GM19372 (cell line): ENCODE measurements around the gene MACROD2.
"Not testable (repeated sequence)": the region's sequence is repeated elsewhere in the genome, so short reads cannot be mapped to it uniquely, and the experiment has no call there.

ENCODE experiments used
- ATAC-seq: cut with Tn5 transposase; IDR thresholded peaks from one replicate; pipeline ENCODE4 v1.9.1; 2021; ENCODE audit warnings: mild to moderate bottlenecking, low read depth, moderate library complexity; ENCODE audit not compliant: unreplicated experiment

The MACROD2 gene

DNA sequence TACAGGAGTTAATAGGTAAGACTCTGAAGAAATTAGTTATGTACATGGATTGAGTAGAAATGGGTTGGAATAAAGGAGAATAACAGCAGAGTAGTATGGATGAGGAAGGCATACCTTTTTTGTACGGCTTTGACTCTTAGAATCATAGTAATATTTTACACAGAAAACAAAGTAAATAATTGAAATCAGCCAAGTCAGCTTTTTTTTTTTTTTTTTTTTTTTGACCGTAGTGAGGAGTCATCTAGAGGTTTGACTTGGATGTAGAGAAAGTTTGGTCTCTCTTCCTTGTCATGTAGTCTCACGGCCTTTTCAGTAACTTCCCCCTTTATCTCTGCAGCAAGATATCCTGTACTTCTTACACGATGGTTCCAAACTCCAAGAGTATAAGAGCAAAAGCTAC, 183.2 kb downstream of the MACROD2 start:
- ATAC-seq, result no peak

GRCh38 chr20:14178952-14179351, 183.6 kb downstream of the MACROD2 start:
- no peak for ATAC-seq

- no peak for ATAC-seq
These were observed 194.6 kb downstream of the MACROD2 start for GRCh38 chr20:14189794-14190402.

DNA sequence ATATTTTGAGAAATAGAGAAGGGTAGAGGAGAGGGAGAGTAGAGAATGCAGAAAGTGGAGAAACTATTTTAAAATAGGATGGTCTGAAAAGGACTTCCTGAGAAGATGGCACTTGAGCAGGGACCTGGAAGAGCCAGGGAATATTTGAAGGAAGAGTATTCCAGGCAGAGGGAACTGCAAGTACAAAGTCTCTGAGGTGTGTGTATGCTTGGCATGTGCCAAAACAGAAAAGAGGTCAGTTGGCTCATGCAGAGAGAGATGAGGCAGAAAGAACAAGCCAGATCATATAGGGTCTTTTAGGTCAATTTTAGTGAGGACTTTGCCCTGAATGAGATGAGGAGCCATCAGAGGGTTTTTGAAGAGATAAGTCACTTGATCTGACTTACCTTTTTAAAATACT, 196.2 kb downstream of the MACROD2 start:
- ATAC-seq, result no peak

GRCh38 chr20:14193443-14193842, 198.1 kb downstream of the MACROD2 start:
- ATAC-seq, result no peak

GRCh38 chr20:14193885-14194284, 198.6 kb downstream of the MACROD2 start:
- ATAC-seq, result no peak

GRCh38 chr20:14197097-14197496, 201.8 kb downstream of the MACROD2 start:
- no peak for ATAC-seq

DNA sequence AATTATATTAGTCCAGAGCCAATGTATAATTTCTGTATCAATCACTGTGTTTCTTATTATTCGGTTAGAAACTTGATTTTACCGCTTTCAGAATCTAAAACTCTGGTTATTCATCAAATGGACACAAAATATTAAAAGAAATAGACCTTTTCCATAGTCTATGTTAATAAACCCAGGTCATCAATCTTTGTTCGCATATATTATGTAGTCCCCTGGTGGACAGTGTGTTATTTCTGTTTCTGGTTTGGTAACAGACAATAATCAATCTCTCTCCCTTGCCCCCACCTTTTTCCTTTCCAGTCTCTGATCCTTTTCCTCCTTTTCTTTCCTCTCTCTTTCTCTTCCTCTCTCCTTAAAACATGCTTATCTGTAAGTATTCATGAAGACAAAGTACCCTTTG, 203.1 kb downstream of the MACROD2 start:
- ATAC-seq, result no peak

GRCh38 chr20:14199111-14199510, 203.8 kb downstream of the MACROD2 start:
- ATAC-seq, result no peak

GRCh38 chr20:14203657-14204056, 208.3 kb downstream of the MACROD2 start:
- no peak for ATAC-seq

- no peak for ATAC-seq
These were observed 212.3 kb downstream of the MACROD2 start for GRCh38 chr20:14207591-14207990.

DNA sequence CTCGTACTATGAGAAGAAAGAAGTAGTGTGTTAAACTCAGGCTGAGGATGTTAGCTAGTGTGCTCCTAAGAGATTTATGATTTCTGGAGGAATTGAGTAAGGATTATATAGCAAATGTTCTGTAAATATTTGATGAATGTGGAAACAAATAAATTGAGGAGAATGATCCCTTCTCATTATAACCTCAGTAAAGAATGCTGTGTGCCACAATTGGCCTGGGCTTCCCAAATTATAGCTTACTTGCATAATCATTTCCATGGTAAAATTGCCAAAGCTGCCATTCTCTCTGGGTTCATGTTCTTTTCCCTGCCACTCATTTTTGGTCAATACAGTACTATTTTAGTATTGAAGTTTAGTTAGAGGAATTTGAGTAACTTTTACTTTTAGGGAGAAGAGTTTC, 213.6 kb downstream of the MACROD2 start:
- ATAC-seq, result no peak

DNA sequence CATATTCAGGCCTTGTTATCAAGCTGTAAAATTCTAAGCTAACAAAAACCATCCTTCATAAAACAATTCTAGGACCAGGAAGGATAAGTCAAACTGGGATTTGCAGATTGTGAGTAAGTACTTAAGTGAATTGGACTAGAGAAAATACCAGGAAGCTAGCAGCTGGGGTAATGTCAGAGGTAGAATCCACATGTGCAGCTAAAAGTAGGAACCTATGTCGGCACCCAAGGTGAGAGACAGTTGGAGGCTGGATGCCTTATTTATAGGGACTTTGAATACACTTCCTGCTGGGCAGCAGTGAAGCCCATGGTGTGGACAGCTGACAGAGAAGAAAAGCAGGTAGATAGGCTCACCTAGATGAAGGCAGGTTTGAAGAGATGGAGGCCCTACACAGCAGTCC, 214.8 kb downstream of the MACROD2 start:
- no peak for ATAC-seq

DNA sequence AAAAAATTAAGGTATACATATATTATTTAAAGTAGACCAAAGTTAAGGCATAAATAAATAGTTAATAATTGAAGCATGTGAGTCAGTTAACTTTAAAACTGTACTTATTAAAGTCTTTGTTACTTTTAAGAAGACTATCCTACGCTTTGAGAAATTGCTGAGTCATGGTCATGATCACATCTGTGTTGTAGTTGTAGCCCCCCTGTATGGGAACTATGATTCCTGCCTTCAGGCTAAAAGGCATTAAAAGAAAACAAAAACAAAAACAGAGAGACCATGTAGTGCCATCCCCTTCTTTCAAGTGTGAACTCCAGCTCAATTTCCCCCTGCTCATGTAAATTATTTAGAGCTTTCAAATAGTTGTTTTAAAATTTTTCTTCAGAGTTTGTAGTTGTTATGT, 218.7 kb downstream of the MACROD2 start:
- ATAC-seq, result no peak

DNA sequence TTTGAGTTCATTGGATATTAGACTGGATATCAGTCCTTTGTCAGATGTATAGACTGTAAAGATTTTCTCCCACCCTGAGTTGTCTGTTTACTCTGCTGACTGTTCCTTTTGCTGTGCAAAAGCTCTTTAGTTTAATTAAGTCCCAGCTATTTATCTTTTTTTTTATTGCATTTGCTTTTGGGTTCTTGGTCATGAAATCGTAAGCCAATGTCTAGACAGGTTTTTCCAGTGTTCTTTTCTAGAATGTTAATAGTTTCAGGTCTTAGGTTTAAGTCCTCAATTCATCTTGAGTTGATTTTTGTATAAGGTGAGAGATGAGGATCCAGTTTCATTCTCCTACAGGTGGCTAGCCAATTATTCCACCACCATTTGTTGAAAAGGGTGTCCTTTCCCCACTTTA, 220.6 kb downstream of the MACROD2 start:
- not testable (repeated sequence) for ATAC-seq

DNA sequence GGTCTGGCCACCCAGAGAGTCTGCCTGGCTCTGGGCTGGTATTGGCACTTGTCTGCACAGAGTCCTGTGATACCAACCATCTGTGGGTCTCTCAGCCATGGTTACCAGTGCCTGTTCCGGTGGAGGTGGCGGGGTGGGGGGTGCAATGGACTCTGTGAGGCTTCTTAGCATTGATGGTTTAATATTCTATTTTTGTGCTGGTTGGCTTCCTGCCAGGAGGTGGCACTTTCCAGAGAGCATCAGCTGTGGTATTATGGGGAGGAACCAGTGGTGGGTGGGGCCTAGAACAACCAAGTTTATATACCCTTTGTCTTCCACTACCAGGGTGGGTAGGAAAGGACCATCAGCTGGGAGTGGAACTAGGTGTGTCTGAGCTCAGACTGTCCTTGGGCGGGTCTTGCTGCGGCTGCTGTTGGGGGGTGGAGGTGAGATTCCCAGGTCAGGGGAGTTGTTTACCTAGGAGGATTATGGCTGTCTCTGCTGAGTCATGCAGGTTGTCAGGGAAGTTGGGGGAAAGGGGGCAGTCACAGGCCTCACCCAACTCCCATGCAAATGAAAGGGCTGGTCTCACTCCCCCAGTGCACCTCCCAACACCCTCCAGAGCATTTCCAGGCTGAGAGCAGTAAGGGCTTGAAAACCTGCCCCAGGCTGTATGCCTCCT, 224.6 kb downstream of the MACROD2 start:
- no peak for ATAC-seq

- no peak for ATAC-seq
These were observed 225.7 kb downstream of the MACROD2 start for GRCh38 chr20:14220986-14221385.

DNA sequence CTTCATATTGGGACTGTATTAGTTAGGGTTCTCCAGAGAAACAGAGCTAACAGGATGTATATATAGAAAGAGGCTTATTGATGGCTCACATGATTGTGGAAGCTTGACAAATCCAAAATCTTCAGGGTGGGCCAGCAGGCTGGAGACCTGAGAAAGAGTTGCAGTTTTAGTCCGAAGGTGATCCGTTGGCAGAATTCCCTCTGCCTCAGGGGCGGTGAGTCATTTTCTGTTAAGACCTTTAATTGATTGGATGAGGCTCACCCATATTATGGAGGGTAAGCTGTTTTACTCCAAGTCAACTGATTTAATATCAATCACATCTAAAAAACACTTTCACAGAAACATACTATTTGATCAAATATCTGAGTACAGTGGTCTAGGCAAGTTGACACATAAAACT, 228.5 kb downstream of the MACROD2 start:
- no peak for ATAC-seq

GRCh38 chr20:14226051-14227049, 231.0 kb downstream of the MACROD2 start:
- not testable (repeated sequence) for ATAC-seq

DNA sequence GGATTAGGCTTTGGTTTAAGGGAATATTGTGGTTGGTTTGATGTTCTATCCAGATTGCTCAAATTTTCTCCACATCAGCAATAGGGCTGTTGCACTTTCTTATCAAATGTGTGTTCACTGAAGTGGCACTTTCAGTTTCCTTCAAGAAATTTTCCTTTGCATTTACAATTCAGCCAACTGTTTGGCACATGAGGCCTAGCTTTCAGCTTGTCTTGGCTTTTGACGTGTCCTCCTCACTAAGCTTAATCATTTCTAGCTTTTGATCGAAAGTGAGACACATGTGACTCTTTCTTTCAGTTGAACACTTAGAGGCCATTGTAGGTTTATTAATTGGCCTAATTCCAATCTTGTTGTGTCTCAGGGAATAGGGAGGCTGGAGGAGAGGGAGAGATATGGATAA, 237.3 kb downstream of the MACROD2 start:
- ATAC-seq, result no peak

DNA sequence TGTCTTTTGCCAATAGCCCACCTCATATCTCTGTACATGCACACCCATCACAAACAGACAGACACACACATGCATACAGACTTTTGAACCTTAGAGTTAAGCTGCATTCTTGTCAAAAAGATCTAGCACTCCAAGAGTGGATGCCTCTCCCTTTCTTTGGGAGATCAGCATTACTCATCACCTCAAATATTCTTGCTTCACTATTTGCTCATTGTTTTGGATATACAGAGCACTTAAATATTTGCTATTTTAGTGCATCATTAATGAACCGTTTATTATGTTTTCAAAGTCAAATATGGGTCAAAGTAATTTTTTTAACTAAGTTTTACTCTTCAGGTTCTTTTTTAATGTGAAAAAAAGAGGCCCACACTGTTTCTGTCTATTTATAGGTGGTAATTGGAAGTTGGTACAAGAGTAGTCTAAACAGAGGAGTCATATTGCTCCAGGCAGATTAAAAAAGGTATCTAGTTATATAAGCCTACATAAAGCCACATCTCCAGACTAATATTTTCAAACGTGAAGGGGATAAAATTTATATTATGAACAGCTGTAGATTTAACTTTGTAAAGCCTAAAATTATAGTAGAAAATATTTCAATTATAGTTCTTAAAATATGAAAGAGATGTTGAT, 239.5 kb downstream of the MACROD2 start:
- ATAC-seq, result no peak
